ENCODE results near the gene SCAMP4. TPM values are rescaled to one million over a fixed set of nuclear protein-coding genes. Genes with fewer than 3 reads are reported as not detected.

Gene SCAMP4
- polyA plus RNA-seq, 1 of the 3 experiments (the other 2 are of a cell fraction) = 30.0 TPM

GRCh38 chr19:1860821-1861598 is 44.2 kb upstream of the SCAMP4 start:
- Histone ChIP-seq H3K79me2 (ENCODE audit: insufficient read depth) (peaks cover 82% of the 10 kb centered on the region), H3K4me2 (peak overlapping the region; percentile 98), H3K9ac (peak overlapping the region; percentile 87), H3K9me3 (no peaks in the 10 kb centered on the region), H2AFZ (ENCODE audit: low read depth) (no peak overlapping the region), H3K27ac (ENCODE audit: low read depth in 2 of 2, low read length in 1 of 2) (peak overlapping the region in 1 of 2 experiments; percentile 32; a peak in 2 of 4 replicates), H3K36me3 (replicated peaks in 1 of 2; ENCODE audit: control insufficient read depth in 1 of 2, insufficient read depth in 2 of 2, low read length in 1 of 2) (no peaks in the 10 kb centered on the region), H4K20me1 (ENCODE audit: insufficient read depth) (peaks cover 65% of the 10 kb centered on the region), H3K9me2 (no peaks in the 10 kb centered on the region), H3K4me1 (ENCODE audit: control insufficient read depth in 1 of 2, insufficient read depth in 2 of 2, low read depth in 1 of 2, low read length in 1 of 2) (peaks cover 30 to 57% of the 10 kb centered on the region in 2 experiments; a peak in 3 of 4 replicates), H3K4me3 (ENCODE audit: low read depth in 2 of 2, low read length in 1 of 2) (peak overlapping the region; percentile 81 to 90), H3F3A (replicated peaks; ENCODE audit: insufficient read depth) (peaks cover 5% of the 10 kb centered on the region), H3K27me3 (ENCODE audit: insufficient read depth) (no peaks in the 10 kb centered on the region)
- POLR2A ChIA-PET = no interaction called here
- no peak for TF ChIP-seq TEAD4 (IDR thresholded peaks at IDR 0.05; ENCODE audit: borderline replicate concordance, insufficient read depth)
- TF ChIP-seq CTCF (IDR thresholded peaks at IDR 0.05) = no peak
- no peak for TF ChIP-seq NRF1 (IDR thresholded peaks at IDR 0.05; ENCODE audit: low read depth, low read length)
- no peak for TF ChIP-seq TCF12 (IDR thresholded peaks at IDR 0.05)
- CTCF ChIA-PET = interaction anchor here (0.9 to 2.0 kb wide), 3 partner anchors 12 to 35 kb away, joined by 3 to 8 read pairs (median 3); partner anchors contain the start of gene REXO1
- no peak for DNase-seq
- 75% methylated on average over 14 of the region's 28 CpGs for WGBS (ENCODE audit: low lambda C conversion rate)

- peaks cover 25 to 51% of the 10 kb centered on the region in 2 experiments; a peak in 3 of 4 replicates for H3K4me1 ChIP-seq (ENCODE audit: control insufficient read depth in 1 of 2, insufficient read depth in 2 of 2, low read depth in 1 of 2, low read length in 1 of 2)
- H3K27me3 ChIP-seq (ENCODE audit: insufficient read depth) = no peaks in the 10 kb centered on the region
- ChIA-PET POLR2A (no interaction called here), CTCF (interaction anchor here (2.0 kb wide), 1 partner anchor 13 kb away, joined by 8 read pairs; the partner anchor contains the start of gene REXO1)
- TF ChIP-seq ELF1 (IDR thresholded peaks at IDR 0.05) = no peak
- TF ChIP-seq SIN3A (IDR thresholded peaks at IDR 0.05; ENCODE audit: borderline replicate concordance, low read depth, low read length) = no peak
- TF ChIP-seq MXI1 (IDR thresholded peaks at IDR 0.05; ENCODE audit: low read depth, low read length) = peak; percentile 64; the same call in 1 of the 2 replicates
- H3K4me2 ChIP-seq = peak overlapping the region; percentile 98
- peak overlapping the region; percentile 87 for H3K9ac ChIP-seq
- peak overlapping the region; percentile 51 to 59; a peak in 3 of 4 replicates for H3K27ac ChIP-seq (ENCODE audit: low read depth in 2 of 2, low read length in 1 of 2)
- DNase-seq = no peak
- 39% methylated on average over 18 of the region's 23 CpGs for WGBS (ENCODE audit: low lambda C conversion rate)
- peaks cover 3% of the 10 kb centered on the region for H3F3A ChIP-seq (replicated peaks; ENCODE audit: insufficient read depth)
- no peaks in the 10 kb centered on the region for H3K9me3 ChIP-seq
- no peak overlapping the region for H2AFZ ChIP-seq (ENCODE audit: low read depth)
- H3K4me3 ChIP-seq (ENCODE audit: low read depth in 2 of 2, low read length in 1 of 2) = peak overlapping the region; percentile 81 to 90
- peaks cover 77% of the 10 kb centered on the region for H3K79me2 ChIP-seq (ENCODE audit: insufficient read depth)
- H3K9me2 ChIP-seq = no peaks in the 10 kb centered on the region
- peaks cover 59% of the 10 kb centered on the region for H4K20me1 ChIP-seq (ENCODE audit: insufficient read depth)
- H3K36me3 ChIP-seq (replicated peaks in 1 of 2; ENCODE audit: control insufficient read depth in 1 of 2, insufficient read depth in 2 of 2, low read length in 1 of 2) = no peaks in the 10 kb centered on the region
Measured at GRCh38 chr19:1861599-1862031, 43.6 kb upstream of the SCAMP4 start.

- H2AFZ ChIP-seq (ENCODE audit: low read depth) = no peak overlapping the region
- no peaks in the 10 kb centered on the region for H3K9me2 ChIP-seq
- H3K36me3 ChIP-seq (replicated peaks in 1 of 2; ENCODE audit: control insufficient read depth in 1 of 2, insufficient read depth in 2 of 2, low read length in 1 of 2) = no peaks in the 10 kb centered on the region
- H3K27ac ChIP-seq (ENCODE audit: low read depth in 2 of 2, low read length in 1 of 2) = peak overlapping the region; percentile 51 to 59; a peak in 3 of 4 replicates
- CTCF ChIA-PET = no interaction called here
- H3F3A ChIP-seq (replicated peaks; ENCODE audit: insufficient read depth) = peaks cover 3% of the 10 kb centered on the region
- H3K9me3 ChIP-seq = no peaks in the 10 kb centered on the region
- no peak for DNase-seq
- H3K27me3 ChIP-seq (ENCODE audit: insufficient read depth) = no peaks in the 10 kb centered on the region
- H3K4me1 ChIP-seq (ENCODE audit: control insufficient read depth in 1 of 2, insufficient read depth in 2 of 2, low read depth in 1 of 2, low read length in 1 of 2) = peaks cover 25 to 49% of the 10 kb centered on the region in 2 experiments; a peak in 3 of 4 replicates
- H3K9ac ChIP-seq = peak overlapping the region; percentile 87
- H4K20me1 ChIP-seq (ENCODE audit: insufficient read depth) = peaks cover 54% of the 10 kb centered on the region
- H3K79me2 ChIP-seq (ENCODE audit: insufficient read depth) = peaks cover 76% of the 10 kb centered on the region
- 8% methylated on average over 4 of the region's 21 CpGs for WGBS (ENCODE audit: low lambda C conversion rate)
- H3K4me2 ChIP-seq = peak overlapping the region; percentile 98
- POLR2A ChIA-PET = no interaction called here
- peak overlapping the region; percentile 81 to 90 for H3K4me3 ChIP-seq (ENCODE audit: low read depth in 2 of 2, low read length in 1 of 2)
- TF ChIP-seq RCOR1 (IDR thresholded peaks at IDR 0.05; ENCODE audit: low read length) = no peak
- no peak for TF ChIP-seq CTCF (IDR thresholded peaks at IDR 0.05)
- no peak for TF ChIP-seq GATA2 (CRISPR knock-in tag; IDR thresholded peaks at IDR 0.05)
- TF ChIP-seq GABPA (IDR thresholded peaks at IDR 0.05; ENCODE audit: low read depth) = no peak
- TF ChIP-seq RAD21 (IDR thresholded peaks at IDR 0.05; ENCODE audit: low read length) = no peak
- no peak; the same call in 1 of the 2 replicates for TF ChIP-seq MAX (IDR thresholded peaks at IDR 0.05; ENCODE audit: low read depth)
- TF ChIP-seq YY1 (IDR thresholded peaks at IDR 0.05; ENCODE audit: low read depth) = no peak
- no peak for TF ChIP-seq POLR2AphosphoS5 (IDR thresholded peaks at IDR 0.05; ENCODE audit: low read depth, low read length)
- no peak for TF ChIP-seq SMC3 (IDR thresholded peaks at IDR 0.05; ENCODE audit: low read depth, low read length)
- TF ChIP-seq TEAD4 (IDR thresholded peaks at IDR 0.05; ENCODE audit: borderline replicate concordance, insufficient read depth) = no peak
- TF ChIP-seq SIN3A (IDR thresholded peaks at IDR 0.05; ENCODE audit: borderline replicate concordance, low read depth, low read length) = no peak
- no peak for TF ChIP-seq JUND (IDR thresholded peaks at IDR 0.05)
- no peak for TF ChIP-seq ELF1 (IDR thresholded peaks at IDR 0.05)
- no peak for TF ChIP-seq FOSL2 (IDR thresholded peaks at IDR 0.05; ENCODE audit: borderline replicate concordance, low read depth)
- no peak for TF ChIP-seq FOXJ3 (CRISPR knock-in tag; IDR thresholded peaks at IDR 0.05)
Measured at GRCh38 chr19:1862068-1862423, 43.2 kb upstream of the SCAMP4 start.
